Testis (tissue), 2 donors: Measurements from ENCODE around the gene KHK.

Source experiments
- CTCF ChIP-seq, 3 experiments: fragments of 450-650 bp in 2 of 3; fragments of 200-600 bp in 1 of 3; sonication (generic) in 1 of 3; IDR thresholded peaks; one replicate each; pipeline ENCODE4 v1.5.1; 2016 to 2019; ENCODE audit warnings: antibody characterized with exemption in 3 of 3, mild to moderate bottlenecking in 2 of 3, moderate library complexity in 1 of 3
- POLR2A ChIP-seq: fragments of 450-650 bp; IDR thresholded peaks from one replicate; pipeline ENCODE4 v1.6.1; 2017; ENCODE audit warnings: antibody characterized with exemption, mild to moderate bottlenecking, moderate library complexity

- TF ChIP-seq CTCF (IDR thresholded peaks at IDR 0.05): no peak
- no peak for TF ChIP-seq POLR2A
Observed at GRCh38 chr2:27071990-27072830, 14.4 kb upstream of the KHK start.
